ENCODE measurements around the gene CRISP1. TPM values are rescaled to one million over a fixed set of nuclear protein-coding genes. Genes with fewer than 3 reads are reported as not detected.
"Not testable (repeated sequence)": the region's sequence is repeated elsewhere in the genome, so short reads cannot be mapped to it uniquely, and the experiment has no call there.

The CRISP1 gene
- total and polyA plus RNA-seq, 2 of the 8 experiments (the other 6 are each of a cell fraction or from before 2014, with no cell fraction given), result not detected

DNA sequence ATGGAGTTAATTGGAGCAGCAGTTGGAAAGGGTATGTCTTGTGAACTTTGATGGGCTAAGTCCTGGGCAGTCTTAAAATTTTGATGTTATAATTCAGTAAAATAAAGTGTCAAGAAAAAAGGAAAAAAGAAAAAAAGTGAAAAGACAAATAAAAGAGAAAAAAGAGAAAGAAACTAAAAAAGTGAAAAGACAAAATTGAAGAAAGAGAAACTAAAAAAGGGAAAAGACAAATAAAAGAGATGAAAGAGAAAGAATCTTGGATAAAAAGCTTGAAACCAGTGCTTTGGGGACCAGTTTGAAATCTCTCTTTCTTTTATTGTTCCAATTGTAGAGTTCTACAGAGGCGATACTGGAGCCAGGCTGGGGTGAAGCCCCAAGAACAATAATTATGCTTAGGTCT lies 67.2 kb downstream of the CRISP1 start (continued):
- TF ChIP-seq RNF2 (IDR thresholded peaks at IDR 0.05; ENCODE audit: borderline replicate concordance, low read depth, low read length, missing control alignments, poor library complexity, severe bottlenecking) (no peak), POU5F1 (IDR thresholded peaks at IDR 0.05; ENCODE audit: low read depth, low read length) (no peak), CBX5 (IDR thresholded peaks at IDR 0.05; ENCODE audit: low read depth, low read length) (no peak), PHF8 (conservative IDR thresholded peaks at IDR 0.05; ENCODE audit: low read depth, low read length) (no peak), ZNF274 (IDR thresholded peaks at IDR 0.05; ENCODE audit: borderline replicate concordance, extremely low read depth, low read length) (no peak), CHD1 (IDR thresholded peaks at IDR 0.05; ENCODE audit: low read depth, low read length) (no peak)

GRCh38 chr6:49796842-49797455 lies 69.4 kb downstream of the CRISP1 start:
- H3K23ac ChIP-seq (ENCODE audit: insufficient read length); H3K23me2 ChIP-seq (ENCODE audit: low read depth, low read length); H3K79me1 ChIP-seq (ENCODE audit: low read depth, low read length); H2BK15ac ChIP-seq (ENCODE audit: low read length); H2BK120ac ChIP-seq (replicated peaks; ENCODE audit: low read depth, low read length); H2BK20ac ChIP-seq (ENCODE audit: low read length); H2BK5ac ChIP-seq (ENCODE audit: low read depth, low read length); POLR2A ChIA-PET (ENCODE audit: partially characterized antibody); FAIRE-seq; H3K27ac ChIP-seq (ENCODE audit: low read depth, low read length); H3K36me3 ChIP-seq (ENCODE audit: control insufficient read depth in 2 of 4, insufficient read depth in 4 of 4, low read length in 3 of 4); H2AK5ac ChIP-seq (ENCODE audit: low read depth, low read length); H3K4ac ChIP-seq (replicated peaks; ENCODE audit: insufficient read length, low read depth, low read length); H4K8ac ChIP-seq (ENCODE audit: extremely low read depth, insufficient read depth, low read length); H3K18ac ChIP-seq (ENCODE audit: extremely low read depth, low read length); H3K56ac ChIP-seq (replicated peaks; ENCODE audit: insufficient read length, low read depth, low read length); H3K14ac ChIP-seq (ENCODE audit: insufficient read length); H4K20me1 ChIP-seq (replicated peaks in 1 of 2; ENCODE audit: control insufficient read depth in 1 of 2, insufficient read depth in 2 of 2, low read length in 2 of 2); H3K4me1 ChIP-seq (replicated peaks in 1 of 4; ENCODE audit: control insufficient read depth in 3 of 4, insufficient read depth in 4 of 4, low read length in 3 of 4); H4K5ac ChIP-seq (ENCODE audit: insufficient read length, low read depth, low read length); H3K9ac ChIP-seq (replicated peaks in 1 of 4; ENCODE audit: extremely low read depth in 1 of 4, low read depth in 3 of 4, low read length in 3 of 4); H4K91ac ChIP-seq (replicated peaks; ENCODE audit: insufficient read length, low read length); CTCF ChIA-PET (ENCODE audit: partially characterized antibody); H3K79me2 ChIP-seq (ENCODE audit: control insufficient read depth in 1 of 2, insufficient read depth in 2 of 2, low read length in 2 of 2); H3K27me3 ChIP-seq (replicated peaks in 1 of 4; ENCODE audit: control insufficient read depth in 3 of 4, extremely low read depth in 1 of 4, insufficient read depth in 3 of 4, low read length in 3 of 4); H2BK12ac ChIP-seq (ENCODE audit: low read depth, low read length); H3K9me3 ChIP-seq (ENCODE audit: insufficient read depth in 2 of 2, low read depth in 1 of 2, low read length in 1 of 2): not testable (repeated sequence)
- peak in 1 of 2 experiments; percentile 69 for DNase-seq (ENCODE audit: low read depth in 1 of 2, low spot score in 2 of 2)
- whole genome bisulfite sequencing, 2 experiments (ENCODE audit: extremely low coverage in 1 of 2, insufficient coverage in 1 of 2, insufficient read length in 1 of 2, insufficient replicate concordance in 2 of 2, low coverage in 1 of 2, low lambda C conversion rate in 2 of 2, missing lambda C conversion rate in 1 of 2), result 65% methylated on average over 20 of the region's 21 CpGs; no CpG with 5 or more reads in 1 of the 2 experiments
- peak overlapping the region in 3 of 4 experiments; percentile 1 to 39 (median 36); a peak in 2 of 8 replicates for H3K4me3 ChIP-seq (ENCODE audit: extremely low read depth in 1 of 4, insufficient read depth in 2 of 4, low read depth in 3 of 4, low read length in 4 of 4)
- H3K4me2 ChIP-seq (ENCODE audit: insufficient read depth in 1 of 2, low read depth in 2 of 2, low read length in 2 of 2), result peak overlapping the region in 1 of 2 experiments; percentile 52; a peak in 2 of 4 replicates
- 0 out of 2 replicates have a peak overlapping the region, but pooled peaks have one; percentile 53 for H2AFZ ChIP-seq (ENCODE audit: low read length)

Measured in H1 (cell line).